Heart left ventricle (tissue), 16 donors: ENCODE data around the gene CYP26C1. TPM values are rescaled to one million over a fixed set of nuclear protein-coding genes. Genes with fewer than 3 reads are reported as not detected.
A peak's percentile ranks its signal among the peaks of the same experiment; 100 is the strongest.

Experiments used
- ATAC-seq, 4 donors: fragments of 200-7000 bp; cut with Tn5 transposase; one replicate each; pipeline ENCODE4 v1.9.1; 2020 to 2022; ENCODE audit warnings: moderate library complexity in 4 of 4, mild to moderate bottlenecking in 3 of 4, moderate number of reproducible peaks in 1 of 4
- DNase-seq, 5 donors: peaks; one replicate each; pipeline ENCODE4 v3.0.0-alpha.2; 2020
- H3K27ac ChIP-seq, 12 donors: fragments of 200-600 bp; sonication (generic) in 4 of 12; one replicate each; pipeline versions ENCODE4 v1.5.0 to v1.8.0; 2016 to 2022; ENCODE audit warnings: mild to moderate bottlenecking in 2 of 12
- H3K27me3 ChIP-seq, 9 donors: fragments of 200-600 bp; sonication (generic) in 2 of 9; one replicate each; pipeline versions ENCODE4 v1.5.1 to v1.8.0; 2016 to 2022; ENCODE audit warnings: mild to moderate bottlenecking in 3 of 9
- H3K36me3 ChIP-seq, 9 donors: fragments of 200-600 bp; sonication (generic) in 2 of 9; one replicate each; pipeline versions ENCODE4 v1.5.0 to v1.8.0; 2018 to 2022; ENCODE audit warnings: mild to moderate bottlenecking in 2 of 9
- H3K4me1 ChIP-seq, 12 donors: fragments of 200-600 bp; sonication (generic) in 4 of 12; one replicate each; pipeline versions ENCODE4 v1.5.0 to v1.8.0; 2016 to 2022; ENCODE audit warnings: mild to moderate bottlenecking in 3 of 12
- H3K4me3 ChIP-seq, 12 donors: fragments of 200-600 bp; sonication (generic) in 4 of 12; one replicate each; pipeline versions ENCODE4 v1.5.0 to v1.8.0; 2017 to 2022; ENCODE audit warnings: mild to moderate bottlenecking in 9 of 12, moderate library complexity in 4 of 12
- H3K9me3 ChIP-seq, 12 donors: fragments of 200-600 bp; sonication (generic) in 4 of 12; one replicate each; pipeline versions ENCODE4 v1.5.0 to v1.8.0; 2016 to 2022; ENCODE audit warnings: mild to moderate bottlenecking in 1 of 12
- POLR2A ChIP-seq, 2 donors: fragments of 450-650 bp; IDR thresholded peaks; one replicate each; pipeline ENCODE4 v1.6.1; 2017; ENCODE audit warnings: antibody characterized with exemption in 2 of 2, mild to moderate bottlenecking in 2 of 2, moderate library complexity in 2 of 2
- WGBS, 4 donors: extraction: QIAGEN DNeasy Blood & Tissue Kit in 2 of 4; methylation state at CpG; one replicate each; pipeline versions ENCODE4 v1.1.5 to v1.1.7; 2013 to 2018; 5-methylcytosine and 5-hydroxymethylcytosine counted together
- intact Hi-C, 10 donors: fragments of 100-400 bp; cut with DNase I; formaldehyde crosslinking; loops; one replicate each; pipeline versions ENCODE4 v1.11.1 to v1.14.2; 2022
- long read RNA-seq, 3 donors: library from polyadenylated mRNA; unstranded; transcript quantifications; one replicate each; pipeline ENCODE4 v2.0.0, GENCODE V29; 2020 to 2021
- polyA plus RNA-seq, 2 donors: library from polyadenylated mRNA; stranded (reverse); fragments of 200-250 nt; gene quantifications; one replicate each; pipeline ENCODE4 v1.2.3, GENCODE V29; 2013
- total RNA-seq, 9 donors: library from RNA; depleted of rRNA in 2 of 9; stranded (reverse); fragments of >200 nt in 2 of 9; fragmentation: NEBNext Ultra II Directional in 3 of 9; extraction: Animal tissue kit (Norgen Biotek cat#: 25700) in 3 of 9; gene quantifications; one replicate each; pipeline versions ENCODE4 v1.1.0 to v1.2.4, GENCODE V29; 2016 to 2023
- TF ChIP-seq, protein P1 (sequence below), 12 donors: fragments of 200-600 bp; sonication (generic) in 4 of 12; IDR thresholded peaks; one replicate each; pipeline versions ENCODE4 v1.5.0 to v1.8.0; 2018 to 2022; ENCODE audit warnings: antibody characterized with exemption in 12 of 12, mild to moderate bottlenecking in 5 of 12
- donor health status: ischemic (EF 13 %, LVEDD 7.1; RV severe dilation, severe dysfunction).
- donor health status: healthy with polysubstance abuse.
- donor health status: DM: no; HTN: yes; CAD: no.
- donor health status: DM: no; HTN: no; CAD: no.
- donor health status: ischemic (EF 25% LVEDD 6.9; RV normal size, moderate dysfunction).
- donor health status: ischemic (EF 25% LVEDD 5.7; RV mildly dilated, moderate dysfunction).
- donor health status: healthy.
- donor health status: DM: yes; HTN: yes; CAD: no.
- donor health status: ischemic (EF 35%, LVEDD 5.7; RV mildly dilated, moderate dysfunction).
- donor health status: nonischemic (EF 11% LVEDD 7.7; RV severe dilation, severe dysfunction).
- donor health status: DM: yes; HTN: yes; CAD: no.
- donor health status: PGD.
- donor health status: ischemic (EF 29% LVEDD 5.4; RV normal size, mild dysfunction).
- donor health status: nonischemic (EF 23%, LVEDD 6.1; RV moderate dilation, normal function).

Gene CYP26C1, protein sequence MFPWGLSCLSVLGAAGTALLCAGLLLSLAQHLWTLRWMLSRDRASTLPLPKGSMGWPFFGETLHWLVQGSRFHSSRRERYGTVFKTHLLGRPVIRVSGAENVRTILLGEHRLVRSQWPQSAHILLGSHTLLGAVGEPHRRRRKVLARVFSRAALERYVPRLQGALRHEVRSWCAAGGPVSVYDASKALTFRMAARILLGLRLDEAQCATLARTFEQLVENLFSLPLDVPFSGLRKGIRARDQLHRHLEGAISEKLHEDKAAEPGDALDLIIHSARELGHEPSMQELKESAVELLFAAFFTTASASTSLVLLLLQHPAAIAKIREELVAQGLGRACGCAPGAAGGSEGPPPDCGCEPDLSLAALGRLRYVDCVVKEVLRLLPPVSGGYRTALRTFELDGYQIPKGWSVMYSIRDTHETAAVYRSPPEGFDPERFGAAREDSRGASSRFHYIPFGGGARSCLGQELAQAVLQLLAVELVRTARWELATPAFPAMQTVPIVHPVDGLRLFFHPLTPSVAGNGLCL
- under 1 TPM in 1 of 9 donors, not detected in 8; 0.07 TPM for total RNA-seq
- polyA plus RNA-seq, result not detected
- long read RNA-seq, donor 1, result 0 reads
- long read RNA-seq, donor 2, result 0 reads
- long read RNA-seq, donor 3, result 0 reads

DNA sequence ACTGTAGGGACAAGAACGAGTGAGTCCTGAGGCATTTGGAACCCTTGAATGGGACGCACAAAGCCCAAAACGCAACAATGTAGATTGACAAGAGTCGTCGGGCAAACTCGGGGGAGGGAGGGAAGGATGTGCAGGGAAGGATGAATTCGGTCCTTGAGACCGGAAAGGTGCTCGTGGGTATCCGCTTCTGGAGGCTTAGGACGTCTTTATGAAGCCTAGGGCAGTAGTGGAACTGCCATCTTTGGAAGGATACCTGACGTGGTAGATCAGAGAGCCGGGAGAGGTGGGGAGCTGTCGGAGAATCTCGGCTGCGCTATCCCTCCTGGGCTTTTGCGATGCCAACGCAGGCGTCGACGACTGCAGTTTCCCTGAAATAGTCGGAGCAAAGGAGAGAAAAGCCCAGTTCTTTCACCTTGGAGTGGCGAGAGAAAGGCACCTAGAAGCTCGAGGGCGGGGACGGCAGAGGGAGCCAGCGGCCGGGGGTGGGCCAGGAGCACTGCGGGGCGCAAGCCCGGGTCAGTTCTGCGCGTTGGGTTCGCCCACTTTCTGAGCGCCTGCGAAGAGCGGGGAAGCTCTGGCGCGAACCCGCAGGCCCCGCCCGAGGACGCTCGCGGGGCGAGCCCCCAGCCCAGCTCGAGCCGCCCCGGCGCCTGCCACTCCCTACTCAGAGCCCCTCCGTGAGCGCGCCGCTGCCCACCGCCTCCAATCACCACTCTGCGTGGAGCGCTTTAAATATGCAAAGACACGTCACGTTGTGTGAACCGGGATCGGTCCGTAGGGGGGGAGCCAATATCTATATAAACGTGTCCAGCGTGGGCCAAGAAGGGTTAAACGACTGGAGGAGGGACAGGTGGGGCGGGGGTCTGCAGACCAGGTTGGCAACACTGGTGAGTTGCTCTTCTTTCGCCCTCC, at the start of gene CYP26C1:
CYP26C1 (plus strand) TSS at position 824 of the 912 bp plus-strand sequence. CDS start 466 bp downstream, outside the sequence.
- Histone ChIP-seq H3K27me3 (peaks cover 17 to 77% (median 52%) of the 10 kb centered on the region in 9 donors), H3K4me1 (peaks cover 4 to 35% (median 21%) of the 10 kb centered on the region in 12 donors), H3K9me3 (no peaks in the 10 kb centered on the region), H3K27ac (no peak within 1 kb of the TSS), H3K36me3 (peaks cover 0 to 16% (median 4%) of the 10 kb centered on the region in 9 donors), H3K4me3 (peak within 1 kb of the TSS in 2 of 12 donors; percentile 25 to 39)
- DNase-seq (no peak), ATAC-seq (no peak)
- intact Hi-C loops, result loop anchor here in 1 of 10 donors (10.0 kb wide), 1 partner anchor 455 kb away; no protein-coding TSS in a partner anchor
- 25 to 47% (median 37%) methylated on average over 54 to 67 of the region's 67 CpGs for WGBS, 4 donors
- TF ChIP-seq POLR2A (IDR thresholded peaks at IDR 0.05), result no peak
- TF ChIP-seq, protein P1, sequence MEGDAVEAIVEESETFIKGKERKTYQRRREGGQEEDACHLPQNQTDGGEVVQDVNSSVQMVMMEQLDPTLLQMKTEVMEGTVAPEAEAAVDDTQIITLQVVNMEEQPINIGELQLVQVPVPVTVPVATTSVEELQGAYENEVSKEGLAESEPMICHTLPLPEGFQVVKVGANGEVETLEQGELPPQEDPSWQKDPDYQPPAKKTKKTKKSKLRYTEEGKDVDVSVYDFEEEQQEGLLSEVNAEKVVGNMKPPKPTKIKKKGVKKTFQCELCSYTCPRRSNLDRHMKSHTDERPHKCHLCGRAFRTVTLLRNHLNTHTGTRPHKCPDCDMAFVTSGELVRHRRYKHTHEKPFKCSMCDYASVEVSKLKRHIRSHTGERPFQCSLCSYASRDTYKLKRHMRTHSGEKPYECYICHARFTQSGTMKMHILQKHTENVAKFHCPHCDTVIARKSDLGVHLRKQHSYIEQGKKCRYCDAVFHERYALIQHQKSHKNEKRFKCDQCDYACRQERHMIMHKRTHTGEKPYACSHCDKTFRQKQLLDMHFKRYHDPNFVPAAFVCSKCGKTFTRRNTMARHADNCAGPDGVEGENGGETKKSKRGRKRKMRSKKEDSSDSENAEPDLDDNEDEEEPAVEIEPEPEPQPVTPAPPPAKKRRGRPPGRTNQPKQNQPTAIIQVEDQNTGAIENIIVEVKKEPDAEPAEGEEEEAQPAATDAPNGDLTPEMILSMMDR (IDR thresholded peaks at IDR 0.05), result no peak

DNA sequence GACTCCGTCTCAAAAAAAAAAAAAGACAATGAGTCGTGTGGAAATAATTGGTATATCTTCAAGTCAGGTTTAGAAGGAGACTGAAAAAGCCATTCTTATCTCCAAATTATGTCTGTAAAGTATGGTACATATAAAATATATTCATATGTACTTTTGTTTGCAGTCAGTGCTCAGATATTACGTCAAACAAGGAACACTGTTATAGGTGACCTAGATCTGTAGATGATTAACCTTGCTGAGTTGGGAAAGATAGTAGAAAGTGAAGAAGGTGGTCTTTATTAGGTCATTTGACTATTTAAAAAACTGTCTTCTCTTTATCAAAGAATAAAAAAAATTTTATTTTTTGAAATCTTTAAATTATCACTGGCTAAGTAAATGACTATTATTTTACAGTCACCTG, 44.9 kb upstream of the CYP26C1 start:
- no peak for TF ChIP-seq POLR2A (IDR thresholded peaks at IDR 0.05)
- TF ChIP-seq, protein P1 (IDR thresholded peaks at IDR 0.05), result no peak
- intact Hi-C loops, result no loop called here

DNA sequence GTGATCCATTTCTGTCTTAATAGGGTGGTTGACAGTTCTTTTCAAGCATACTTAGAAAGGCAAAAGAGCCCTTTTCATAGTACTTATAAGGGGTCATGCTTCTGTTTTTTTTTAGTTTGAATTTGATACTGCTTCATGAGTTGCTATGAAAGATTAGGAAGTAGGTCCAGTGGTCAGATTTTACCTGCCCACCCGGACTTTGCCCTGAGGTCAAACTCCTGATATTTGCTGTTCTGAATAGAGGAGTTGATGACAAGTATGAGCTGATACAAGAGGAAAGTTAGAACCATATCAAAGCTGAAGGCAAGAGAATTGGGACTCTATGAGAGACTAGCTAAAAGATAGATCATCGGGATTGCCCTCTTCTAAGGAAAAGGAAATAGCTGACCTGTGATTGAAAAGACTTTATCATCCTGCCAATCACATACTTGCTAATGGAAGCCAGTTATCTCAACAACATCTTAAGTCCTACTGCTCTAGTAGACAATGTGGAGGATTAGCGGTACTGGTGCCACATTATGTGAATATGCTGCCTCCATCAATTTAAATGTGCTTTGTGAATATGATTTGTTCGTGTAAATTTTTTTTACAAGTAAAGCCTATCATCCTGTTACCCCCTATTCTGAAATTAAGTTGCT, 37.5 kb upstream of the CYP26C1 start:
- ATAC-seq, result no peak
- no peak for TF ChIP-seq POLR2A (IDR thresholded peaks at IDR 0.05)
- TF ChIP-seq, protein P1 (IDR thresholded peaks at IDR 0.05), result no peak
- intact Hi-C loops, result no loop called here
- DNase-seq, result no peak
- Histone ChIP-seq H3K36me3 (peaks cover 0 to 21% (median 5%) of the 10 kb centered on the region in 9 donors), H3K4me3 (no peak overlapping the region), H3K4me1 (no peaks in the 10 kb centered on the region), H3K27me3 (no peaks in the 10 kb centered on the region), H3K27ac (no peak overlapping the region), H3K9me3 (peaks cover 0 to 12% (median 4%) of the 10 kb centered on the region in 12 donors)
- WGBS, 4 donors, result 80 to 84% (median 82%) methylated on average over 4 of the region's 4 CpGs

More for the DNA sequence above, 44.9 kb upstream of the CYP26C1 start:
- no peak for ATAC-seq
- no peak for DNase-seq
- Histone ChIP-seq H3K27me3 (no peaks in the 10 kb centered on the region), H3K9me3 (no peaks in the 10 kb centered on the region), H3K27ac (no peak overlapping the region), H3K36me3 (peaks cover 0 to 26% (median 9%) of the 10 kb centered on the region in 9 donors), H3K4me1 (no peaks in the 10 kb centered on the region), H3K4me3 (no peak overlapping the region)
- 92 to 97% (median 95%) methylated on average over 3 of the region's 3 CpGs for WGBS, 4 donors
